T-cell (primary cell): ENCODE measurements around the gene DNAH10. TPM values are rescaled to one million over a fixed set of nuclear protein-coding genes. Genes with fewer than 3 reads are reported as not detected.

Experiments used
- ATAC-seq, 4 experiments: fragments of 200-7000 bp in 3 of 4; fragments of 150-1000 bp in 1 of 4; cut with Tn5 transposase; replicated peaks in 1 of 4; 1 replicate in 3 of 4; 2 replicates in 1 of 4; pipeline ENCODE4 v1.10.0; 2021; ENCODE audit warnings: moderate library complexity in 3 of 4, mild to moderate bottlenecking in 2 of 4, moderate number of reproducible peaks in 1 of 4
- CTCF ChIA-PET, 2 donors: fragments of 300-600 bp; sonication (Branson Sonifier 250); formaldehyde crosslinking; loops; one replicate each; lab custom pipeline; 2022; ENCODE audit warnings: antibody characterized with exemption in 2 of 2; lab: Charles Lee
- POLR2A ChIA-PET, 2 donors: fragments of 300-600 bp; sonication (Branson Sonifier 250); formaldehyde crosslinking; loops; one replicate each; lab custom pipeline; 2022; ENCODE audit warnings: antibody characterized with exemption in 2 of 2; lab: Charles Lee
- DNase-seq, 35 experiments: peaks; one replicate each; pipeline versions ENCODE4 v3.0.0 to v3.0.0-alpha.2; 2013 to 2023
- H3K27ac ChIP-seq: one replicate; pipeline ENCODE4 v1.5.1; 2013; ENCODE audit warnings: low read length
- H3K27me3 ChIP-seq, 2 experiments: replicated peaks in 1 of 2; 1 replicate in 1 of 2; 2 replicates in 1 of 2; pipeline versions ENCODE4 v1.6.1 to v1.7.0; 2013; ENCODE audit warnings: low read length in 1 of 2, mixed read lengths in 1 of 2; ENCODE audit not compliant: control insufficient read depth in 2 of 2, insufficient read depth in 2 of 2; ENCODE audit errors: extremely low read depth in 1 of 2
- H3K36me3 ChIP-seq, 2 donors: 1 replicate in 1 of 2; 2 replicates in 1 of 2; pipeline versions ENCODE4 v1.6.1 to v1.7.0; 2013; ENCODE audit warnings: low read length in 1 of 2; ENCODE audit not compliant: control insufficient read depth in 2 of 2, insufficient read depth in 1 of 2; ENCODE audit errors: extremely low read depth in 1 of 2
- H3K4me1 ChIP-seq, 2 experiments: 1 replicate in 1 of 2; 2 replicates in 1 of 2; pipeline versions ENCODE4 v1.6.1 to v1.7.0; 2013; ENCODE audit warnings: low read length in 2 of 2, mixed read lengths in 1 of 2; ENCODE audit not compliant: insufficient read depth in 2 of 2, control insufficient read depth in 1 of 2; ENCODE audit errors: extremely low read depth in 1 of 2
- H3K4me3 ChIP-seq, 2 donors: 1 replicate in 1 of 2; 2 replicates in 1 of 2; pipeline versions ENCODE4 v1.5.1 to v1.7.0; 2013; ENCODE audit warnings: mild to moderate bottlenecking in 2 of 2, low read length in 1 of 2, moderate library complexity in 1 of 2; ENCODE audit not compliant: control insufficient read depth in 1 of 2; ENCODE audit errors: extremely low read depth in 1 of 2
- H3K9me3 ChIP-seq: 2 replicates; pipeline ENCODE4 v1.7.0; 2013
- H3K27ac Mint-ChIP-seq, 2 donors: one replicate each; pipeline ENCODE4 v1.8.0; 2020 to 2021; ENCODE audit warnings: mild to moderate bottlenecking in 2 of 2, mixed read lengths in 2 of 2
- H3K27me3 Mint-ChIP-seq, 2 donors: one replicate each; pipeline ENCODE4 v1.8.0; 2021 to 2022; ENCODE audit warnings: mixed read lengths in 2 of 2
- H3K36me3 Mint-ChIP-seq: one replicate; pipeline ENCODE4 v1.8.0; 2021; ENCODE audit warnings: mixed read lengths
- H3K4me1 Mint-ChIP-seq, 3 donors: one replicate each; pipeline ENCODE4 v1.8.0; 2020 to 2022; ENCODE audit warnings: mixed read lengths in 3 of 3, mild to moderate bottlenecking in 1 of 3
- H3K4me3 Mint-ChIP-seq, 3 donors: one replicate each; pipeline ENCODE4 v1.8.0; 2020 to 2022; ENCODE audit warnings: mild to moderate bottlenecking in 3 of 3, mixed read lengths in 3 of 3, moderate library complexity in 3 of 3
- H3K9me3 Mint-ChIP-seq, 3 donors: one replicate each; pipeline ENCODE4 v1.8.0; 2020 to 2022; ENCODE audit warnings: mixed read lengths in 3 of 3
- WGBS: methylation state at CpG from one replicate; pipeline ENCODE4 v1.1.5; 2013; ENCODE audit warnings: missing lambda C conversion rate; ENCODE audit not compliant: insufficient coverage; 5-methylcytosine and 5-hydroxymethylcytosine counted together
- total RNA-seq, 35 experiments: library from RNA in 6 of 35; stranded (reverse) in 6 of 35; fragments of 120-200 nt in 1 of 35; gene quantifications; one replicate each; pipeline versions ENCODE4 v1.2.1 to v1.2.4 and lab custom pipeline; 2013 to 2026

DNAH10 gene
- total RNA-seq, 5 donors from 2014 or later (not counting 1 experiment from before 2014, with no cell fraction given), result 0.08 to 0.32 (median 0.19) TPM

GRCh38 chr12:123948796-123949769 lies 187.0 kb downstream of the DNAH10 start:
- Histone ChIP-seq H3K36me3 (peaks cover 5 to 25% of the 10 kb centered on the region in 2 donors), H3K27ac (no peak overlapping the region), H3K27me3 (no peaks in the 10 kb centered on the region), H3K4me3 (no peak overlapping the region), H3K9me3 (no peaks in the 10 kb centered on the region), H3K4me1 (no peaks in the 10 kb centered on the region)
- Mint-ChIP-seq H3K4me3 (no peak overlapping the region), H3K27me3 (no peaks in the 10 kb centered on the region), H3K9me3 (no peaks in the 10 kb centered on the region), H3K4me1 (peaks cover 3 to 8% (median 5%) of the 10 kb centered on the region in 3 donors), H3K36me3 (peaks cover 20% of the 10 kb centered on the region), H3K27ac (no peak overlapping the region)
- CTCF ChIA-PET, result no interaction called here
- no peak for ATAC-seq
- 88% methylated on average over 18 of the region's 19 CpGs for WGBS
- no peak for DNase-seq
- POLR2A ChIA-PET, result no interaction called here

DNA sequence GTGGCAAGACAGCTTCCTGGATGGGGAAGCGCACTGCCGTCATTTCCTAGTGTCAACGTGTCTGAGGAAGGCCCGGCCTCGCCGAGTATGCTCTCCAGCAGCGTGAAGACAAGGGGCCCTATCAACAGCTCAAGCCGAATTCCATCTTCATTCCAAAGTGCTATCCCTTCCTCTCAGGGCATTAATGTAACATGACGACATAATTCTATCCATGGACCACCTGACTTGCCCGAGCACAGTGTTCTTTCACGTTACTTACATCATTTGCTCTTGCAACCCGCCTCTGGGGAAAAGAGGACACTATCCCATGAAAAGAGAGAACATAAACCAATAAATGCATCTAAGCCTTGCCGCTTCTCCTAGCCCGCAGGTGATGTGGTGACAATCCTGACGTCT lies 187.7 kb downstream of the DNAH10 start:
- Histone ChIP-seq H3K4me3 (no peak overlapping the region), H3K27me3 (no peaks in the 10 kb centered on the region), H3K9me3 (no peaks in the 10 kb centered on the region), H3K36me3 (peaks cover 0 to 18% of the 10 kb centered on the region in 2 donors), H3K27ac (no peak overlapping the region), H3K4me1 (no peaks in the 10 kb centered on the region)
- Mint-ChIP-seq H3K36me3 (peaks cover 15% of the 10 kb centered on the region), H3K4me3 (no peak overlapping the region), H3K4me1 (peaks cover 0 to 8% (median 5%) of the 10 kb centered on the region in 3 donors), H3K9me3 (no peaks in the 10 kb centered on the region), H3K27me3 (no peaks in the 10 kb centered on the region), H3K27ac (no peak overlapping the region)
- ChIA-PET POLR2A (no interaction called here), CTCF (no interaction called here)
- ATAC-seq (no peak), DNase-seq (no peak)
- WGBS, result 98% methylated on average over 13 of the region's 15 CpGs

GRCh38 chr12:123950476-123951349 lies 188.6 kb downstream of the DNAH10 start:
- no peak for ATAC-seq
- no peak overlapping the region for H3K27ac ChIP-seq
- peaks cover 0 to 10% of the 10 kb centered on the region in 2 donors for H3K36me3 ChIP-seq
- H3K4me3 ChIP-seq, result no peak overlapping the region
- ChIA-PET CTCF (no interaction called here), POLR2A (interaction anchor here in 1 of 2 donors (0.6 kb wide), 1 partner anchor 26 kb away, joined by 3 read pairs; no protein-coding TSS in a partner anchor)
- H3K27me3 ChIP-seq, result no peaks in the 10 kb centered on the region
- WGBS, result 91% methylated on average over 13 of the region's 15 CpGs
- DNase-seq, result no peak
- Mint-ChIP-seq H3K4me3 (no peak overlapping the region), H3K27me3 (no peaks in the 10 kb centered on the region), H3K9me3 (no peaks in the 10 kb centered on the region), H3K4me1 (peaks cover 0 to 8% (median 5%) of the 10 kb centered on the region in 3 donors), H3K36me3 (peaks cover 14% of the 10 kb centered on the region), H3K27ac (no peak overlapping the region)
- no peaks in the 10 kb centered on the region for H3K9me3 ChIP-seq
- no peaks in the 10 kb centered on the region for H3K4me1 ChIP-seq

- peaks cover 0 to 9% of the 10 kb centered on the region in 2 donors for H3K36me3 ChIP-seq
Measured at GRCh38 chr12:123951467-123951866, 189.4 kb downstream of the DNAH10 start.

DNA sequence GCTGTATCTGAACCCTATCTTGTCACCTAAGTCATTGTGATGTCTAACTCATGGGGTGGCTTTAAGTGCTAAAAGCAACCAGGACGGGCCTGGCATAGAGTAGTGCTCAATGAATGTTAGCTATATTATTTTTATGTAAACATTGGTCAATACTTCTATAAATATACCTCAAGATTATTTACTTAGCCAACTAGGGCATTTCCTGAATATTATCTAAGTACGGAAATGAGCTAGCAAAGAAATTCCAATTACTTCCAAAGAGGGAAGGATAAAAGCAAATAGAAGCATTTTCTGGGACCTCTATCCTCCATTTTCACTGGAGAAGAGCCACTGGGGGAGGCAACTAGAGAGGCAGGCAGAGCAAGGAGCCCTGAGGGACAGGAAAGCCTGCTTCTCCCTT lies 189.9 kb downstream of the DNAH10 start:
- H3K27ac ChIP-seq, result no peak overlapping the region
- CTCF ChIA-PET, result no interaction called here

More at GRCh38 chr12:123951467-123951866, 189.4 kb downstream of the DNAH10 start:
- ChIA-PET CTCF (no interaction called here), POLR2A (interaction anchor here in 1 of 2 donors (0.6 kb wide), 1 partner anchor 26 kb away, joined by 3 read pairs; no protein-coding TSS in a partner anchor)
- Histone ChIP-seq H3K9me3 (no peaks in the 10 kb centered on the region), H3K4me3 (no peak overlapping the region), H3K27me3 (no peaks in the 10 kb centered on the region), H3K27ac (no peak overlapping the region), H3K4me1 (no peaks in the 10 kb centered on the region)
- Mint-ChIP-seq H3K4me1 (peaks cover 0 to 8% (median 0%) of the 10 kb centered on the region in 3 donors), H3K4me3 (no peak overlapping the region), H3K27me3 (no peaks in the 10 kb centered on the region), H3K9me3 (no peaks in the 10 kb centered on the region), H3K27ac (no peak overlapping the region), H3K36me3 (peaks cover 8% of the 10 kb centered on the region)
- WGBS, result 90% methylated on average over 2 of the region's 4 CpGs
- DNase-seq (no peak), ATAC-seq (no peak)

More for the DNA sequence above, 189.9 kb downstream of the DNAH10 start:
- Mint-ChIP-seq H3K27me3 (no peaks in the 10 kb centered on the region), H3K27ac (no peak overlapping the region), H3K4me3 (no peak overlapping the region), H3K36me3 (peaks cover 8% of the 10 kb centered on the region), H3K4me1 (peaks cover 0 to 8% (median 0%) of the 10 kb centered on the region in 3 donors), H3K9me3 (no peaks in the 10 kb centered on the region)
- Histone ChIP-seq H3K4me1 (no peaks in the 10 kb centered on the region), H3K9me3 (no peaks in the 10 kb centered on the region), H3K4me3 (no peak overlapping the region), H3K36me3 (peaks cover 0 to 9% of the 10 kb centered on the region in 2 donors), H3K27me3 (no peaks in the 10 kb centered on the region)
- POLR2A ChIA-PET, result no interaction called here
- DNase-seq (no peak), ATAC-seq (no peak)
- no CpG with 5 or more reads among the region's 2 CpGs for WGBS
